ENCODE results near the gene TRABD2B.

DNA sequence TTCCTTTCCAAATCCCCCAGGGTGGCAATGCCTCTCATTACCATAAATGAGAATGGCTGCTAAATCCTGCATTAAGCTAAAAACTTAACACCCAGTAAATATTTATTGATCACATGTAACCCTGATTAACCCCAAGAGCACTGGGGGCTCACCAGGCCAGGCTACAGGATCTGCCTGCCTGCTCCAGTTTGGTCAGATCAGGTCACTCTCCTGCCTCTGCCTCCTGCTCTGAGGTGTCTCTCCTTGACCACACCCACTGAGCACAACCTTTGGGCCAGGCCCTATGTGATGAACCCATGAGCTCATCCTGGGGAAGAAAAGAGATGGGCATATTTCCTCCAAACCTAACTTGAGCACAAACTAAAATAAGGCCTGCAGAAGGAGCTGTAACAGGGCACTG lies 93.5 kb downstream of the TRABD2B start:
- TF ChIP-seq, protein P1, sequence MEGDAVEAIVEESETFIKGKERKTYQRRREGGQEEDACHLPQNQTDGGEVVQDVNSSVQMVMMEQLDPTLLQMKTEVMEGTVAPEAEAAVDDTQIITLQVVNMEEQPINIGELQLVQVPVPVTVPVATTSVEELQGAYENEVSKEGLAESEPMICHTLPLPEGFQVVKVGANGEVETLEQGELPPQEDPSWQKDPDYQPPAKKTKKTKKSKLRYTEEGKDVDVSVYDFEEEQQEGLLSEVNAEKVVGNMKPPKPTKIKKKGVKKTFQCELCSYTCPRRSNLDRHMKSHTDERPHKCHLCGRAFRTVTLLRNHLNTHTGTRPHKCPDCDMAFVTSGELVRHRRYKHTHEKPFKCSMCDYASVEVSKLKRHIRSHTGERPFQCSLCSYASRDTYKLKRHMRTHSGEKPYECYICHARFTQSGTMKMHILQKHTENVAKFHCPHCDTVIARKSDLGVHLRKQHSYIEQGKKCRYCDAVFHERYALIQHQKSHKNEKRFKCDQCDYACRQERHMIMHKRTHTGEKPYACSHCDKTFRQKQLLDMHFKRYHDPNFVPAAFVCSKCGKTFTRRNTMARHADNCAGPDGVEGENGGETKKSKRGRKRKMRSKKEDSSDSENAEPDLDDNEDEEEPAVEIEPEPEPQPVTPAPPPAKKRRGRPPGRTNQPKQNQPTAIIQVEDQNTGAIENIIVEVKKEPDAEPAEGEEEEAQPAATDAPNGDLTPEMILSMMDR (IDR thresholded peaks at IDR 0.05), result no peak
- no peak for TF ChIP-seq POLR2A (IDR thresholded peaks at IDR 0.05)
